A549 (cell line): ENCODE data around the gene LRRC4C. TPM values are rescaled to one million over a fixed set of nuclear protein-coding genes. Genes with fewer than 3 reads are reported as not detected.

Experiments used
- ATAC-seq, 2 experiments: fragments of 200-7000 bp in 1 of 2; fragments of >200 bp in 1 of 2; cut with Nextera tagmentation in 1 of 2; cut with Tn5 transposase in 1 of 2; 3 replicates each; pipeline versions ENCODE4 v1.8.0 to v1.9.1; 2018 to 2020; ENCODE audit warnings: mild to moderate bottlenecking in 1 of 2, moderate library complexity in 1 of 2
- CTCF ChIA-PET: fragments of 300-600 bp; sonication (Branson Sonifier 250); formaldehyde crosslinking; extraction: SDS; loops from one replicate; lab custom pipeline; 2021; ENCODE audit warnings: antibody characterized with exemption, inconsistent platforms; lab: Yijun Ruan, JAX
- POLR2A ChIA-PET: fragments of 350-600 bp; formaldehyde crosslinking; extraction: SDS; loops from one replicate; lab custom pipeline; 2021; ENCODE audit warnings: antibody characterized with exemption, inconsistent platforms; lab: Yijun Ruan, JAX
- DNase-seq, 2 experiments: peaks; one replicate each; pipeline versions ENCODE4 v3.0.0 to v3.0.0-alpha.2; 2011 to 2016; ENCODE audit warnings: low read depth in 1 of 2, low spot score in 1 of 2
- FAIRE-seq: peaks from 2 replicates; lab custom pipeline; 2011; peaks lifted over from hg19 to GRCh38; lab: Jason Lieb, UNC
- H3K27ac ChIP-seq, 2 experiments: fragments of >200 bp; sonication (Bioruptor Twin); formaldehyde crosslinking; 3 replicates each; pipeline ENCODE4 v1.5.1; 2016 to 2017
- H3K4me1 ChIP-seq: fragments of >200 bp; sonication (Bioruptor Twin); formaldehyde crosslinking; 3 replicates; pipeline ENCODE4 v1.6.1; 2016
- H3K4me2 ChIP-seq: fragments of >200 bp; sonication (Bioruptor Twin); formaldehyde crosslinking; 3 replicates; pipeline ENCODE4 v1.6.1; 2016
- H3K4me3 ChIP-seq: fragments of >200 bp; sonication (Bioruptor Twin); formaldehyde crosslinking; 3 replicates; pipeline ENCODE4 v1.5.1; 2016
- H3K9me3 ChIP-seq: fragments of >200 bp; sonication (Bioruptor Twin); formaldehyde crosslinking; 3 replicates; pipeline ENCODE4 v1.6.1; 2016
- BCL3 ChIP-seq: fragments of >200 bp; sonication (Bioruptor Twin); formaldehyde crosslinking; IDR thresholded peaks from 3 replicates; pipeline ENCODE4 v1.6.1; 2016
- CBX2 ChIP-seq: fragments of 200-600 bp; sonication (generic); IDR thresholded peaks from 2 replicates; pipeline ENCODE4 v1.6.1; 2016; ENCODE audit warnings: low read depth, mild to moderate bottlenecking, borderline replicate concordance
- CBX8 ChIP-seq: fragments of 200-600 bp; sonication (generic); IDR thresholded peaks from 2 replicates; pipeline ENCODE4 v1.6.1; 2016
- CHD4 ChIP-seq: fragments of 200-600 bp; sonication (generic); IDR thresholded peaks from 2 replicates; pipeline ENCODE4 v1.6.1; 2016; ENCODE audit warnings: antibody characterized with exemption, mild to moderate bottlenecking, borderline replicate concordance
- E2F6 ChIP-seq: IDR thresholded peaks from 2 replicates; pipeline ENCODE4 v1.6.1; 2012; ENCODE audit warnings: low read depth, borderline replicate concordance
- EHMT2 ChIP-seq: fragments of 200-600 bp; sonication (generic); IDR thresholded peaks from 2 replicates; pipeline ENCODE4 v1.6.1; 2016; ENCODE audit warnings: antibody characterized with exemption, low read depth, mild to moderate bottlenecking, moderate library complexity
- EP300 ChIP-seq, 2 experiments: fragments of >200 bp; sonication (Bioruptor Twin); formaldehyde crosslinking; IDR thresholded peaks; 2 replicates in 1 of 2; 3 replicates in 1 of 2; pipeline ENCODE4 v1.6.1; 2016 to 2017
- FOXS1 ChIP-seq: fragments of 250-450 bp; sonication (Bioruptor Pico); IDR thresholded peaks from 2 replicates; pipeline ENCODE4 v1.5.0; 2020; ENCODE audit warnings: mild to moderate bottlenecking, moderate library complexity
- HOXB5 ChIP-seq: fragments of 250-450 bp; sonication (Bioruptor Pico); IDR thresholded peaks from 2 replicates; pipeline ENCODE4 v1.5.0; 2020; ENCODE audit warnings: mild to moderate bottlenecking, moderate library complexity
- KDM5A ChIP-seq: fragments of 200-600 bp; sonication (generic); IDR thresholded peaks from 2 replicates; pipeline ENCODE4 v1.6.1; 2016; ENCODE audit warnings: antibody characterized with exemption, mild to moderate bottlenecking
- NPAS2 ChIP-seq: fragments of 250-450 bp; sonication (Bioruptor Pico); IDR thresholded peaks from 2 replicates; pipeline ENCODE4 v1.8.0; 2022; ENCODE audit warnings: mild to moderate bottlenecking, moderate library complexity, borderline replicate concordance
- PHF8 ChIP-seq: fragments of 200-600 bp; sonication (generic); IDR thresholded peaks from 2 replicates; pipeline ENCODE4 v1.6.1; 2016; ENCODE audit warnings: low read depth, mild to moderate bottlenecking, antibody characterized with exemption, moderate library complexity, borderline replicate concordance
- POLR2A ChIP-seq: IDR thresholded peaks from 2 replicates; pipeline ENCODE4 v1.6.1; 2012; ENCODE audit warnings: mild to moderate bottlenecking, low read length
- RCOR1 ChIP-seq: fragments of 150-350 bp; IDR thresholded peaks from 2 replicates; pipeline ENCODE4 v1.6.1; 2014; ENCODE audit warnings: antibody characterized with exemption, low read length, low read depth
- TP53 ChIP-seq: fragments of 250-450 bp; sonication (Bioruptor Pico); IDR thresholded peaks from 2 replicates; pipeline ENCODE4 v1.5.0; 2021; ENCODE audit warnings: mild to moderate bottlenecking, moderate library complexity
- USF2 ChIP-seq: fragments of 450-650 bp; IDR thresholded peaks from 2 replicates; pipeline ENCODE4 v1.6.1; 2014; ENCODE audit warnings: antibody characterized with exemption
- ZFP36 ChIP-seq: fragments of 450-650 bp; IDR thresholded peaks from 2 replicates; pipeline ENCODE4 v1.6.1; 2014; ENCODE audit warnings: borderline replicate concordance; ENCODE audit not compliant: partially characterized antibody
- WGBS: methylation state at CpG from one replicate; pipeline ENCODE4 v1.1.6; 2017; ENCODE audit errors: missing lambda C conversion rate; 5-methylcytosine and 5-hydroxymethylcytosine counted together
- polyA plus RNA-seq, 4 experiments: library from polyadenylated mRNA; depleted of rRNA in 3 of 4; stranded (reverse); fragments of >200 nt; fragmentation: RNase III in 1 of 4; extraction: RNeasy Plus Mini Kit Qiagen cat#74134 plus additional on column Dnase treatment in 1 of 4; gene quantifications; 2 replicates in 3 of 4; 3 replicates in 1 of 4; pipeline ENCODE4 v1.2.3, GENCODE V29; 2011 to 2017
- TF ChIP-seq, protein P1 (sequence below): fragments of >200 bp; sonication (Bioruptor Twin); formaldehyde crosslinking; IDR thresholded peaks from 3 replicates; pipeline ENCODE4 v1.5.1; 2016
- TF ChIP-seq, protein P2 (sequence below): fragments of 250-450 bp; sonication (Bioruptor Pico); IDR thresholded peaks from 2 replicates; pipeline ENCODE4 v1.5.0; 2020; ENCODE audit warnings: low read depth, mild to moderate bottlenecking, moderate library complexity
- TF ChIP-seq, protein P3 (sequence below): fragments of 250-450 bp; sonication (Bioruptor Pico); IDR thresholded peaks from 2 replicates; pipeline ENCODE4 v1.5.0; 2021; ENCODE audit warnings: mild to moderate bottlenecking, moderate library complexity, borderline replicate concordance

Gene LRRC4C
- polyA plus RNA-seq, 2 of the 4 experiments (the other 2 are of a cell fraction) = not detected

DNA sequence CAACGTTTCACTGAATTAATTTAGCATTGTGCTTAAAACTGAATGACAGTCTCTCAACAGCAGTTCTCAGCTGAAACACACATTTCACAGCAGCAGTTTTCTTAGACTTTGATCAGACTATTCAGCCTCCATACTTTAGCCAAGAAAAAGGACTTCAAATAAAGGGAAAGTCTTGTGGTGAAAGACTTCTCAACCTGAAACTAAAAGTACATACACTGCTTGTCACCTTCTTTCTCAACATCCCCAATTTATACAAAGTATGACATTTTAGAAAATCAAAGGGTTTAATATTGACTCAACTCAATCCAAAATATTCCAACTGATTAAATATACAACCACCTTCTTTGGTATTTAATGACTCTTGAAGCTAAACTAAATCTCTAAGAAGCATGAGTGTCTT, 419.0 kb downstream of the LRRC4C start:
- 2% methylated on average over 1 of the region's 1 CpG for WGBS
- ATAC-seq (no peak), FAIRE-seq (no peak), DNase-seq (no peak)
- ChIA-PET POLR2A (no interaction called here), CTCF (no interaction called here)
- Histone ChIP-seq H3K27ac (no peak overlapping the region), H3K4me1 (no peaks in the 10 kb centered on the region), H3K9me3 (no peaks in the 10 kb centered on the region), H3K4me3 (no peak overlapping the region), H3K4me2 (no peak overlapping the region)
- TF ChIP-seq FOXS1 (CRISPR knock-in tag) = no peak
- no peak for TF ChIP-seq EHMT2
- TF ChIP-seq ZFP36 = no peak
- TF ChIP-seq POLR2A = no peak
- no peak for TF ChIP-seq USF2
- TF ChIP-seq, protein P1, sequence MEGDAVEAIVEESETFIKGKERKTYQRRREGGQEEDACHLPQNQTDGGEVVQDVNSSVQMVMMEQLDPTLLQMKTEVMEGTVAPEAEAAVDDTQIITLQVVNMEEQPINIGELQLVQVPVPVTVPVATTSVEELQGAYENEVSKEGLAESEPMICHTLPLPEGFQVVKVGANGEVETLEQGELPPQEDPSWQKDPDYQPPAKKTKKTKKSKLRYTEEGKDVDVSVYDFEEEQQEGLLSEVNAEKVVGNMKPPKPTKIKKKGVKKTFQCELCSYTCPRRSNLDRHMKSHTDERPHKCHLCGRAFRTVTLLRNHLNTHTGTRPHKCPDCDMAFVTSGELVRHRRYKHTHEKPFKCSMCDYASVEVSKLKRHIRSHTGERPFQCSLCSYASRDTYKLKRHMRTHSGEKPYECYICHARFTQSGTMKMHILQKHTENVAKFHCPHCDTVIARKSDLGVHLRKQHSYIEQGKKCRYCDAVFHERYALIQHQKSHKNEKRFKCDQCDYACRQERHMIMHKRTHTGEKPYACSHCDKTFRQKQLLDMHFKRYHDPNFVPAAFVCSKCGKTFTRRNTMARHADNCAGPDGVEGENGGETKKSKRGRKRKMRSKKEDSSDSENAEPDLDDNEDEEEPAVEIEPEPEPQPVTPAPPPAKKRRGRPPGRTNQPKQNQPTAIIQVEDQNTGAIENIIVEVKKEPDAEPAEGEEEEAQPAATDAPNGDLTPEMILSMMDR = no peak
- no peak for TF ChIP-seq EP300 (IDR thresholded peaks at IDR 0.05)
- TF ChIP-seq, protein P2, sequence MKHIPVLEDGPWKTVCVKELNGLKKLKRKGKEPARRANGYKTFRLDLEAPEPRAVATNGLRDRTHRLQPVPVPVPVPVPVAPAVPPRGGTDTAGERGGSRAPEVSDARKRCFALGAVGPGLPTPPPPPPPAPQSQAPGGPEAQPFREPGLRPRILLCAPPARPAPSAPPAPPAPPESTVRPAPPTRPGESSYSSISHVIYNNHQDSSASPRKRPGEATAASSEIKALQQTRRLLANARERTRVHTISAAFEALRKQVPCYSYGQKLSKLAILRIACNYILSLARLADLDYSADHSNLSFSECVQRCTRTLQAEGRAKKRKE (CRISPR knock-in tag) = no peak
- TF ChIP-seq PHF8 = no peak
- TF ChIP-seq E2F6 = no peak

GRCh38 chr11:41039592-41039991, 419.9 kb downstream of the LRRC4C start:
- ATAC-seq = no peak
- no peak overlapping the region for H3K4me2 ChIP-seq
- no peak for DNase-seq
- POLR2A ChIA-PET = no interaction called here
- TF ChIP-seq HOXB5 (CRISPR knock-in tag) (no peak), EHMT2 (no peak), CBX8 (no peak), KDM5A (no peak), NPAS2 (CRISPR knock-in tag) (no peak), RCOR1 (no peak), CBX2 (no peak), CHD4 (no peak), BCL3 (no peak), TP53 (CRISPR knock-in tag) (no peak)
- TF ChIP-seq, protein P3, sequence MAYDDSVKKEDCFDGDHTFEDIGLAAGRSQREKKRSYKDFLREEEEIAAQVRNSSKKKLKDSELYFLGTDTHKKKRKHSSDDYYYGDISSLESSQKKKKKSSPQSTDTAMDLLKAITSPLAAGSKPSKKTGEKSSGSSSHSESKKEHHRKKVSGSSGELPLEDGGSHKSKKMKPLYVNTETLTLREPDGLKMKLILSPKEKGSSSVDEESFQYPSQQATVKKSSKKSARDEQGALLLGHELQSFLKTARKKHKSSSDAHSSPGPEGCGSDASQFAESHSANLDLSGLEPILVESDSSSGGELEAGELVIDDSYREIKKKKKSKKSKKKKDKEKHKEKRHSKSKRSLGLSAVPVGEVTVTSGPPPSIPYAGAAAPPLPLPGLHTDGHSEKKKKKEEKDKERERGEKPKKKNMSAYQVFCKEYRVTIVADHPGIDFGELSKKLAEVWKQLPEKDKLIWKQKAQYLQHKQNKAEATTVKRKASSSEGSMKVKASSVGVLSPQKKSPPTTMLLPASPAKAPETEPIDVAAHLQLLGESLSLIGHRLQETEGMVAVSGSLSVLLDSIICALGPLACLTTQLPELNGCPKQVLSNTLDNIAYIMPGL (CRISPR knock-in tag) = no peak
- no peak overlapping the region for H3K4me3 ChIP-seq
- no peak overlapping the region for H3K27ac ChIP-seq
- 24% methylated on average over 8 of the region's 8 CpGs for WGBS
- H3K4me1 ChIP-seq = no peaks in the 10 kb centered on the region
- CTCF ChIA-PET = no interaction called here
- no peak for FAIRE-seq
- no peaks in the 10 kb centered on the region for H3K9me3 ChIP-seq
